HG03520 (cell line): Measurements from ENCODE around the gene FLRT1.

Source experiments
- ATAC-seq: cut with Tn5 transposase; IDR thresholded peaks from one replicate; pipeline ENCODE4 v1.9.1; 2021; ENCODE audit warnings: mild to moderate bottlenecking, moderate library complexity; ENCODE audit not compliant: unreplicated experiment

Gene FLRT1

GRCh38 chr11:64006398-64006797 lies 29.3 kb upstream of the FLRT1 start:
- no peak for ATAC-seq

- no peak for ATAC-seq
Measured at GRCh38 chr11:64007160-64007628, 28.5 kb upstream of the FLRT1 start.

- no peak for ATAC-seq
Measured at GRCh38 chr11:64007629-64008282, 28.0 kb upstream of the FLRT1 start.

- ATAC-seq: no peak
Measured at GRCh38 chr11:64008283-64008913, 27.3 kb upstream of the FLRT1 start.

- no peak for ATAC-seq
Measured at GRCh38 chr11:64008914-64009633, 26.7 kb upstream of the FLRT1 start.

GRCh38 chr11:64009710-64010109 lies 26.0 kb upstream of the FLRT1 start:
- no peak for ATAC-seq

- ATAC-seq: no peak
Measured at GRCh38 chr11:64010783-64011182, 24.9 kb upstream of the FLRT1 start.

- no peak for ATAC-seq
Measured at GRCh38 chr11:64011371-64011770, 24.4 kb upstream of the FLRT1 start.

DNA sequence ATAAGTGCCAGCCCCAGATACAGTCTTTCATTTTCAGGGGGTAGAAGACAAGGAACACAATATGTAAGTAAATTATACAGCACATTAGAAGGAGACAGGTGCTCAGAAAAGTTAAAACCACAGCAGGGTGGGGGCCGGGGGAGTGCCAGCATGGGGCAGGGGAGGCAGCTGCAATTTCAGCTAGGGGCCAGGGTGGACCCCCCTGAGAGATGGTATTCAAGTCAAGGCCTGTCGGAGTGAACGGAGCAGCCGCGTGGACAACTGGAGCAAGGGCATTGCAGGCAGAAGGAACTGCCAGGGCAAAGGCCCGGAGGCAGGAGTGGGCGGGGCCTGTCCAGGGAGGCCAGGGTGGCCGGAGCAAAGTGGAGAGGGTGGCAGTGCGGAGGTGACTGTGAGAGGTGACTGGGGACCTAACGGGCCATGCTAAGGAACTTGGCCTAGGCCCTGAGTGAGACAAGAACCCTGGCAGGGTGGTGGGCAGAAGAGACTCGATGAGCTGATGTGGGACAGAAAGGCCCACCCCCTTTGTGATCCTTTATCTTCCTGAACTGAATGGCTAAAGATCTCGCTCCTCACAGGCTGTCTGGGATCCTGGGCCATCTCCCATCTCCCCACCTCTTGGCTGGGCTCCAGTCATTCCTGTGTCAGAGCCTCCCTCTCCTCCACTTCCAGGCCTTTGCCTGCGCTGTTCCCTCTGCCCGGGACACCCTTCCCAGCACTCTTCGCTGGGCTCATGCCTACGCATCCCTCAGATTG lies 22.4 kb upstream of the FLRT1 start:
- no peak for ATAC-seq

DNA sequence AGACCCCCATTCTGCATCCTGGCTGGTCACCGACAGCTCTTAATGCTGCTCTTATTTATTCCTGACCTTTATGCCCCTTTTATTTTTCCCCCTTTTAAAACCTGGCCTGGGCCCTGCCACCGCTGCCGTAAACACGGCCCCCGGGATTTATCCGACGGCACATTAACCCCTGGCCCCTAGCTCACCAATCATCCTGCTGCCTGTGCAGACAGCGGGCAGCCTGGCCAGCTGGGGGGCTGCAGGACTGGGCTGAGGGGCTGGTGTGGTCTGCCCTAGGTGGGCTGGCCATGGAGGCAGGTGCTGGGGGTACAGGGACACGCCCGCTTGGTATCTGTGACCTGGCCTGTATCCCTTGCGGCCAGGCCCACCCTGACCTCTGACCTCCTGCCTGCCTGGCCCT lies 21.4 kb upstream of the FLRT1 start:
- no peak for ATAC-seq

DNA sequence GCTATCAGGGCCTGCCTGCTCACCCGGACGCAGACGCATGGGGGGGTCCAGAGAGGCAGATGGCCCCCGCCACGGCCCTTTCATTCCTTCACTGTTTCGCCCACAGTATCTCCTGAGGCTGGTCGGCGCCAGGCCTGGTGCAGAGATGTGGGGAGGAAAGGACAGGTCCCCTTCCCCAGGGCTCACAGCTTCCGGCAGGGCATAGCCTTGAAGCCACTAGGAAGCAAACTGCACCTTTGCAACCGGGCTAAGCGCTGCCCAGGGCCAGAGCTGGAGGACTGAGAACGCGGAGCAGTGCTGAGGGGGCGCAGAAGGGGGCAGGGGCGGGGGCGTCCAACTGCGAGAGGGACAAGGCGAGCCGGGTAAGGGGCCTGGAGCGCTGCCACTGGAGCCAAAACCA lies 20.2 kb upstream of the FLRT1 start:
- no peak for ATAC-seq

- ATAC-seq: no peak
Measured at GRCh38 chr11:64015935-64016845, 19.5 kb upstream of the FLRT1 start.

GRCh38 chr11:64017945-64018224 lies 17.8 kb upstream of the FLRT1 start:
- ATAC-seq: no peak

DNA sequence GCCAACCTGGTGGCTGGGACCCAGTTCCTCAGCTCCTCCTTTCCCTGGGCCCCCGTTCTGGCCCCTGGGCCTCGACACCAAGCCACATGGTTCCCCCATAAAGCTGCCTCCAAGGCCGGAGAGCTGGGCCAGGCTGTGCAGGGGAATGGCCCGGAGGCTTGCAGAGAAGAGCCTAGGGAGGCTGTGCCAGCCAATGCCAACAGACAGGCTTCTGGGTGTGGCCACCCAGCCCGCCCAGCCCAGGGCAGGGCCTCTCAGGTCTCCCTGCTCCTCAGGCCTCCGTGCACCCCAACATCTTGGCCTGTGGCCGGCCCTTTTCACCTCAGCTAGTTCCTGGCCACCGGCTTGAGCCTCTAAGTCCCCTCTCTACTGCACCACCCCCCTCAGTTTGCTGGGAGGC lies 17.4 kb upstream of the FLRT1 start:
- ATAC-seq: no peak

GRCh38 chr11:64019106-64020037 lies 16.4 kb upstream of the FLRT1 start:
- no peak for ATAC-seq

DNA sequence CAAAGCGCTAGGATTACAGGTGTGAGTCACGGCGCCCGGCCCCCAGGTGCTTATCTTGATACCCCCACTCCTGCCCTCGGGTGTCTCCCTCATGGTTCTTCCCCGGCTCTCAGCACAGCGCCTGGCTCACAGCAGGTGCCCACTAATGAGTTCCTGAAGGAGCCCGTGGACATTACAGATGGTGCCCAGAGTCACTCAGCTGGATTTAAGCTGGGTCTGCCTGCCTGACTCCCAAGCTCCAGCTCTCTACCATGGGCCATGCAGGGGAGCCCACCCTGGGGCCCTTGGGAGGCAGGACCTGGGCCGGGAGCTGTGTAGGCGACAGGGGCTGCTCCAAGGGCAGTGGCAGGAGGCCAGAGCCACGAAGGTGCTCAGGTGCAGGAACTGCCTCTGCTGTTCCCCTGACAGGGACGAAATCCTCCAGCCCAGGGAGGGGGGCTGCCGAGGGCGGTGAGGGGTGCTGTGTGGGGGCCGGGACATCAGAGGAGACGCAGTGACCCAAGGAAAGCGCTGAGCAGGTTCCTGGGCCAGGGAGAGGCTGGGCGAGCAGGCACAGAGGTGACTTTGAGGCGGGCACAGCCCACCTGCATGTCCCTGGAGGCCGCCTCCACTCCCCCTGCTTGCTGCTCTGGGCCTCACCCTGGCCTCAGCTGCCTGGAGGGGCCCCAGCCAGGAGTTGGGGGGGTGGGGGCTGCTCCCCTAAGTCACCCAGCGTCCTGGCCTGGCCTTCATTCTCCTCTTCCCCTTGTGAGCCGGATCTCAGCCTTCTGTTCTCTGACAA lies 14.6 kb upstream of the FLRT1 start:
- ATAC-seq: no peak

GRCh38 chr11:64021757-64022093 lies 14.0 kb upstream of the FLRT1 start:
- no peak for ATAC-seq

GRCh38 chr11:64022125-64022784 lies 13.5 kb upstream of the FLRT1 start:
- no peak for ATAC-seq
